Left colon (tissue), 2 donors: ENCODE results near the gene CLASRP. TPM values are rescaled to one million over a fixed set of nuclear protein-coding genes. Genes with fewer than 3 reads are reported as not detected.

Source experiments
- ATAC-seq: fragments of 200-7000 bp; cut with Tn5 transposase; one replicate; pipeline ENCODE4 v1.9.1; 2020; ENCODE audit warnings: mild to moderate bottlenecking, moderate library complexity
- DNase-seq, 2 donors: peaks; one replicate each; pipeline ENCODE4 v3.0.0-alpha.2; 2020
- intact Hi-C, 2 donors: fragments of 100-400 bp; cut with DNase I in 1 of 2; cut with micrococcal nuclease in 1 of 2; formaldehyde crosslinking; loops; one replicate each; pipeline versions ENCODE4 v1.11.2 to v1.14.0; 2022; cut with DNase I, micrococcal nuclease
- total RNA-seq, 2 donors: library from RNA; stranded (reverse); fragmentation: NEBNext Ultra II Directional; extraction: Animal tissue kit (Norgen Biotek cat#: 25700); gene quantifications; one replicate each; pipeline ENCODE4 v1.2.1, GENCODE V29; 2021
- donor health status: DM: no; HTN: no; CAD: no.
- donor health status: DM: yes; HTN: yes; CAD: no.

The CLASRP gene
- total RNA-seq, 2 donors from 2014 or later, result 65.3 to 92.8 TPM

- intact Hi-C loops, result no loop called here
- ATAC-seq (peak; percentile 69), DNase-seq (peak; percentile 88 to 91)
Observed at GRCh38 chr19:45076029-45076850, 37.4 kb downstream of the CLASRP start, which contains the start of gene ZNF296. Gene ZNF296, minus strand, starts transcription at chr19:45076478. Its CDS starts 105 bp downstream, at chr19:45076373.

GRCh38 chr19:45076851-45077730 is 38.2 kb downstream of the CLASRP start:
- ATAC-seq (peak; percentile 40), DNase-seq (peak; percentile 55 to 63)
- intact Hi-C loops, result no loop called here

GRCh38 chr19:45078390-45079062 is 39.7 kb downstream of the CLASRP start:
- no peak for DNase-seq
- intact Hi-C loops, result no loop called here
- ATAC-seq, result no peak

- ATAC-seq, result peak; percentile 51
- DNase-seq, result peak; percentile 64 to 81
- intact Hi-C loops, result no loop called here
Observed at GRCh38 chr19:45079063-45079910, 40.4 kb downstream of the CLASRP start, which contains the start of gene GEMIN7. Gene GEMIN7, plus strand, starts transcription at chr19:45079260. Its CDS starts 10,855 bp downstream, at chr19:45090115.

GRCh38 chr19:45079911-45080370 is 41.1 kb downstream of the CLASRP start:
- DNase-seq, result peak; percentile 51 to 61
- ATAC-seq, result peak; percentile 51
- intact Hi-C loops, result no loop called here

GRCh38 chr19:45082170-45082569 is 43.3 kb downstream of the CLASRP start:
- DNase-seq (no peak), ATAC-seq (no peak)
- intact Hi-C loops, result no loop called here

GRCh38 chr19:45086480-45086879 is 47.6 kb downstream of the CLASRP start:
- intact Hi-C loops, result no loop called here
- DNase-seq (no peak), ATAC-seq (no peak)

- intact Hi-C loops, result no loop called here
- no peak for ATAC-seq
- no peak for DNase-seq
Observed at GRCh38 chr19:45087531-45087930, 48.7 kb downstream of the CLASRP start.

- DNase-seq (no peak), ATAC-seq (no peak)
- intact Hi-C loops, result loop anchor here in 1 of 2 donors (10.0 kb wide), 1 partner anchor 85 kb away; the partner anchor contains the start of genes BLOC1S3 and TRAPPC6A
Observed at GRCh38 chr19:45090034-45090433, 51.2 kb downstream of the CLASRP start.

- ATAC-seq, result peak; percentile 26
- DNase-seq, result no peak
- intact Hi-C loops, result loop anchor here in 1 of 2 donors (10.0 kb wide), 1 partner anchor 84 kb away; the partner anchor contains the start of genes BLOC1S3 and TRAPPC6A
Observed at GRCh38 chr19:45090606-45091005, 51.8 kb downstream of the CLASRP start.

GRCh38 chr19:45091031-45091923 is 52.4 kb downstream of the CLASRP start:
- ATAC-seq (peak; percentile 78), DNase-seq (peak; percentile 97 to 99)
- intact Hi-C loops, result loop anchor here in 1 of 2 donors (10.0 kb wide), 1 partner anchor 84 kb away; the partner anchor contains the start of genes BLOC1S3 and TRAPPC6A

GRCh38 chr19:45092747-45093678 is 54.2 kb downstream of the CLASRP start, which contains the start of gene PPP1R37:
Gene PPP1R37, plus strand, starts transcription at chr19:45093179. Its CDS starts 147 bp downstream, at chr19:45093326.
- intact Hi-C loops, result loop anchor here in 1 of 2 donors (10.0 kb wide), 1 partner anchor 82 kb away; the partner anchor contains the start of genes BLOC1S3 and TRAPPC6A
- ATAC-seq, result peak; percentile 78
- DNase-seq, result peak; percentile 94 to 97

- DNase-seq (no peak), ATAC-seq (no peak)
- intact Hi-C loops, result loop anchor here in 1 of 2 donors (10.0 kb wide), 1 partner anchor 81 kb away; the partner anchor contains the start of genes BLOC1S3 and TRAPPC6A
Observed at GRCh38 chr19:45094137-45094536, 55.3 kb downstream of the CLASRP start.

GRCh38 chr19:45094707-45095106 is 55.9 kb downstream of the CLASRP start:
- intact Hi-C loops, result loop anchor here in 1 of 2 donors (10.0 kb wide), 1 partner anchor 80 kb away; the partner anchor contains the start of genes BLOC1S3 and TRAPPC6A
- ATAC-seq, result no peak
- DNase-seq, result no peak
